ENCODE data around the gene TOMM70. TPM values are rescaled to one million over a fixed set of nuclear protein-coding genes. Genes with fewer than 3 reads are reported as not detected.
"Not testable (repeated sequence)": the region's sequence is repeated elsewhere in the genome, so short reads cannot be mapped to it uniquely, and the experiment has no call there.

The TOMM70 gene
- total RNA-seq, 1 experiment from 2014 or later, result 59.2 TPM

GRCh38 chr3:100339786-100340185 is 61.1 kb downstream of the TOMM70 start:
- POLR2A ChIA-PET, result no interaction called here

DNA sequence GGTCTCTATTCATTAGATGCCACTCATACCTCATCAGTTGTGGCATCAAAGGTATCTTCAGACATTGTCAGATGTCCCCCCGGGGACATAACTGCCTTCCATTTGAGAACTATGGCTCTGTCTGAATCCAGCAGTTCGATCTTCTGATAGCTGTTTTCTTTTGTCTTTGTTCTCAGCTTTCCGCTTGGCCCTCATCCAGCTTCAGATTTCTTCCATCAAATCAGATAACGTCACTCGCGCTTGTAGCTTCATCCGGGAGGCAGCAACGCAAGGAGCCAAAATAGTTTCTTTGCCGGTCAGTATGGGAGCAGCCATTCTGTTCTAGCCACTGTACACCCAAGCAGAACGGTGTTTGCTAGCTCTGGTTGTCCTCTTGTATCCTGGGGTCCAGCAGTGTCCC is 62.0 kb downstream of the TOMM70 start:
- POLR2A ChIA-PET, result no interaction called here
- DNase-seq (ENCODE audit: low spot score) (no peak), ATAC-seq (no peak)
- peaks cover 9% of the 10 kb centered on the region; the same call in 1 of the 2 replicates for H3K27me3 Mint-ChIP-seq (ENCODE audit: low read depth)
- CTCF ChIA-PET, result interaction anchor here (0.9 to 1.6 kb wide), 2 partner anchors 22 to 85 kb away, joined by 3 to 5 read pairs; no protein-coding TSS in a partner anchor
- TF ChIP-seq, protein P1, sequence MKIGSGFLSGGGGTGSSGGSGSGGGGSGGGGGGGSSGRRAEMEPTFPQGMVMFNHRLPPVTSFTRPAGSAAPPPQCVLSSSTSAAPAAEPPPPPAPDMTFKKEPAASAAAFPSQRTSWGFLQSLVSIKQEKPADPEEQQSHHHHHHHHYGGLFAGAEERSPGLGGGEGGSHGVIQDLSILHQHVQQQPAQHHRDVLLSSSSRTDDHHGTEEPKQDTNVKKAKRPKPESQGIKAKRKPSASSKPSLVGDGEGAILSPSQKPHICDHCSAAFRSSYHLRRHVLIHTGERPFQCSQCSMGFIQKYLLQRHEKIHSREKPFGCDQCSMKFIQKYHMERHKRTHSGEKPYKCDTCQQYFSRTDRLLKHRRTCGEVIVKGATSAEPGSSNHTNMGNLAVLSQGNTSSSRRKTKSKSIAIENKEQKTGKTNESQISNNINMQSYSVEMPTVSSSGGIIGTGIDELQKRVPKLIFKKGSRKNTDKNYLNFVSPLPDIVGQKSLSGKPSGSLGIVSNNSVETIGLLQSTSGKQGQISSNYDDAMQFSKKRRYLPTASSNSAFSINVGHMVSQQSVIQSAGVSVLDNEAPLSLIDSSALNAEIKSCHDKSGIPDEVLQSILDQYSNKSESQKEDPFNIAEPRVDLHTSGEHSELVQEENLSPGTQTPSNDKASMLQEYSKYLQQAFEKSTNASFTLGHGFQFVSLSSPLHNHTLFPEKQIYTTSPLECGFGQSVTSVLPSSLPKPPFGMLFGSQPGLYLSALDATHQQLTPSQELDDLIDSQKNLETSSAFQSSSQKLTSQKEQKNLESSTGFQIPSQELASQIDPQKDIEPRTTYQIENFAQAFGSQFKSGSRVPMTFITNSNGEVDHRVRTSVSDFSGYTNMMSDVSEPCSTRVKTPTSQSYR (CRISPR knock-in tag; IDR thresholded peaks at IDR 0.05), result no peak
- TF ChIP-seq PREB (CRISPR knock-in tag; IDR thresholded peaks at IDR 0.05; ENCODE audit: borderline replicate concordance) (no peak), EMX1 (CRISPR knock-in tag; IDR thresholded peaks at IDR 0.05) (no peak), E2F4 (CRISPR knock-in tag; IDR thresholded peaks at IDR 0.05; ENCODE audit: borderline replicate concordance, low read depth) (no peak), OVOL2 (CRISPR knock-in tag; IDR thresholded peaks at IDR 0.05; ENCODE audit: borderline replicate concordance) (no peak), JUN (CRISPR knock-in tag; IDR thresholded peaks at IDR 0.05) (no peak), CREM (CRISPR knock-in tag; IDR thresholded peaks at IDR 0.05) (no peak)
- TF ChIP-seq, protein P2, sequence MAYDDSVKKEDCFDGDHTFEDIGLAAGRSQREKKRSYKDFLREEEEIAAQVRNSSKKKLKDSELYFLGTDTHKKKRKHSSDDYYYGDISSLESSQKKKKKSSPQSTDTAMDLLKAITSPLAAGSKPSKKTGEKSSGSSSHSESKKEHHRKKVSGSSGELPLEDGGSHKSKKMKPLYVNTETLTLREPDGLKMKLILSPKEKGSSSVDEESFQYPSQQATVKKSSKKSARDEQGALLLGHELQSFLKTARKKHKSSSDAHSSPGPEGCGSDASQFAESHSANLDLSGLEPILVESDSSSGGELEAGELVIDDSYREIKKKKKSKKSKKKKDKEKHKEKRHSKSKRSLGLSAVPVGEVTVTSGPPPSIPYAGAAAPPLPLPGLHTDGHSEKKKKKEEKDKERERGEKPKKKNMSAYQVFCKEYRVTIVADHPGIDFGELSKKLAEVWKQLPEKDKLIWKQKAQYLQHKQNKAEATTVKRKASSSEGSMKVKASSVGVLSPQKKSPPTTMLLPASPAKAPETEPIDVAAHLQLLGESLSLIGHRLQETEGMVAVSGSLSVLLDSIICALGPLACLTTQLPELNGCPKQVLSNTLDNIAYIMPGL (CRISPR knock-in tag; IDR thresholded peaks at IDR 0.05), result no peak
- TF ChIP-seq, protein P3, sequence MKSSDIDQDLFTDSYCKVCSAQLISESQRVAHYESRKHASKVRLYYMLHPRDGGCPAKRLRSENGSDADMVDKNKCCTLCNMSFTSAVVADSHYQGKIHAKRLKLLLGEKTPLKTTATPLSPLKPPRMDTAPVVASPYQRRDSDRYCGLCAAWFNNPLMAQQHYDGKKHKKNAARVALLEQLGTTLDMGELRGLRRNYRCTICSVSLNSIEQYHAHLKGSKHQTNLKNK (CRISPR knock-in tag; IDR thresholded peaks at IDR 0.05), result no peak
- no peak overlapping the region for H3K4me3 Mint-ChIP-seq
- H3K9me3 Mint-ChIP-seq, result no peaks in the 10 kb centered on the region
- peaks cover 17% of the 10 kb centered on the region for H3K4me1 Mint-ChIP-seq
- peaks cover 10% of the 10 kb centered on the region for H3K36me3 Mint-ChIP-seq
- no peak overlapping the region for H3K27ac Mint-ChIP-seq

More at GRCh38 chr3:100339786-100340185, 61.1 kb downstream of the TOMM70 start:
- TF ChIP-seq SMAD3 (CRISPR knock-in tag; IDR thresholded peaks at IDR 0.05; ENCODE audit: borderline replicate concordance), result no peak
- TF ChIP-seq CREB1 (CRISPR knock-in tag; IDR thresholded peaks at IDR 0.05), result no peak
- TF ChIP-seq, protein P4, sequence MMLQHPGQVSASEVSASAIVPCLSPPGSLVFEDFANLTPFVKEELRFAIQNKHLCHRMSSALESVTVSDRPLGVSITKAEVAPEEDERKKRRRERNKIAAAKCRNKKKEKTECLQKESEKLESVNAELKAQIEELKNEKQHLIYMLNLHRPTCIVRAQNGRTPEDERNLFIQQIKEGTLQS (CRISPR knock-in tag; conservative IDR thresholded peaks at IDR 0.05), result no peak
- TF ChIP-seq, protein P5, sequence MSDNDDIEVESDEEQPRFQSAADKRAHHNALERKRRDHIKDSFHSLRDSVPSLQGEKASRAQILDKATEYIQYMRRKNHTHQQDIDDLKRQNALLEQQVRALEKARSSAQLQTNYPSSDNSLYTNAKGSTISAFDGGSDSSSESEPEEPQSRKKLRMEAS (CRISPR knock-in tag; IDR thresholded peaks at IDR 0.05), result no peak
- TF ChIP-seq RELA (CRISPR knock-in tag; IDR thresholded peaks at IDR 0.05; ENCODE audit: borderline replicate concordance), result no peak
- TF ChIP-seq, protein P3 (CRISPR knock-in tag; IDR thresholded peaks at IDR 0.05), result no peak
- TF ChIP-seq ATF6 (CRISPR knock-in tag; IDR thresholded peaks at IDR 0.05), result no peak
- H3K9me3 Mint-ChIP-seq, result no peaks in the 10 kb centered on the region
- H3K4me3 Mint-ChIP-seq, result no peak overlapping the region
- ATAC-seq (no peak), DNase-seq (ENCODE audit: low spot score) (no peak)
- no peak overlapping the region for H3K27ac Mint-ChIP-seq
- peaks cover 5% of the 10 kb centered on the region; the same call in 1 of the 2 replicates for H3K27me3 Mint-ChIP-seq (ENCODE audit: low read depth)
- CTCF ChIA-PET, result interaction anchor here (0.9 kb wide), 1 partner anchor 23 kb away, joined by 3 read pairs; no protein-coding TSS in a partner anchor
- peaks cover 17% of the 10 kb centered on the region for H3K4me1 Mint-ChIP-seq
- peaks cover 10% of the 10 kb centered on the region for H3K36me3 Mint-ChIP-seq

DNA sequence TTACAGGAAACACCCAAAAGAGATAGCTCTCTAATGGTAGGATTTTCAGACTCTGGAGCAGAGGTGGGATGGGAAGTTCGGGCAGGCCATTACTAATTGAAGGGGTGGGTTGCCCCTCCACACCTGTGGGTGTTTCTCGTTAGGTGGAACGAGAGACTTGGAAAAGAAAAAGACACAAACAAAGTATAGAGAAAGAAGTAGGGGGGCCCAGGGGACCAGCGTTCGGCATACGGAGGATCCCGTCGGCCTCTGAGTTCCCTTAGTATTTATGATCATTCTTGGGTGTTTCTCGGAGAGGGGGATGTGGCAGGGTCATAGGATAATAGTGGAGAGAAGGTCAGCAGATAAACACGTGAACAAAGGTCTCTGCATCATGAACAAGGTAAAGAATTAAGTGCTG is 64.7 kb downstream of the TOMM70 start:
- H3K27ac Mint-ChIP-seq, result peak overlapping the region; percentile 57; the same call in 1 of the 2 replicates
- CTCF ChIA-PET; H3K9me3 Mint-ChIP-seq; DNase-seq (ENCODE audit: low spot score); ATAC-seq; H3K36me3 Mint-ChIP-seq: not testable (repeated sequence)
- H3K4me3 Mint-ChIP-seq, result peak overlapping the region; percentile 14; the same call in 1 of the 2 replicates
- peaks cover 17% of the 10 kb centered on the region for H3K4me1 Mint-ChIP-seq
- POLR2A ChIA-PET, result interaction anchor here (1.1 to 2.5 kb wide), 2 partner anchors 28 to 65 kb away, joined by 3 to 15 read pairs; partner anchors contain the start of genes LNP1 and TOMM70
- H3K27me3 Mint-ChIP-seq (ENCODE audit: low read depth), result peaks cover 17% of the 10 kb centered on the region
